ENCODE data around the gene MLLT3.
A peak's percentile ranks its signal among the peaks of the same experiment; 100 is the strongest.

Gene MLLT3

DNA sequence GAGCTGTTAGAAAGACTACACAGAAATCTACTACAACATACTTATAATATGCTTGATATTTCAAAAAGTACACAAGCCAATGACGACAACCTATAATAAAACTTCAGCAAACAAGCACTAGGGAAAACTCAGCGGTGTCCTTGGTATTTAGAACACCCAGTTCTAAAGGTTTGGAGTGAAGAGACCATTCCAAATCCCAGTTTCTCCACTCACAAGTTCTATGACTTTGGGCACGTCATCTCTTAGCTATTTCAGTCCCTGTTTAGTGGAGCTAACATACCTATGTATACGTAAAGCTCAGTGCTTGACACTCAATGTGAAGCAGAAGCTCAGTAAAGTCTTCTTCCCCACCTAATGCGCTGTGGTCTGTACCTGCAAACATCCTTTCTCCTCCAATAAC is 52.8 kb downstream of the MLLT3 start:
- no peak for DNase-seq (ENCODE audit: insufficient read length, low spot score)
- FAIRE-seq: peak; percentile 79
- TF ChIP-seq POLR2A (IDR thresholded peaks at IDR 0.05; ENCODE audit: low read depth, low read length): no peak

DNA sequence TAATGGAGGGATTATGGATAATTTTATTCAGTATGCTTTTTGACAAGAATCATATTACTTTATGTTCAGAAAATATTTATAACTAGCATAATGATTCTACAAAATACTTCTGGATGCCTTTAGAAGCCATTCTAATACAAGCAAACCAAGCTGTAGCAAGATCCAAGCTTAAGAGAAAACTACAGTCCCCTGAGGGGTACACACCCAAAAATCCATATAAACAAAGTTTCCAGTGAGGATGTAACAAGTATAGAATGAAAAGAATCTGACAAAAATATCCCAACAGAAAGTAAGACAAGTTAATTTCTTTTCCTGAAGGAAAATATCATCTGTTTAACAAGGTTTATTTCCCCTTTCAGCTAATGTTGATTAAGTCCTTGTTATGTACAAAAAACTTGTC is 53.9 kb downstream of the MLLT3 start:
- FAIRE-seq (no peak), DNase-seq (ENCODE audit: insufficient read length, low spot score) (no peak)
- TF ChIP-seq POLR2A (IDR thresholded peaks at IDR 0.05; ENCODE audit: low read depth, low read length): no peak

DNA sequence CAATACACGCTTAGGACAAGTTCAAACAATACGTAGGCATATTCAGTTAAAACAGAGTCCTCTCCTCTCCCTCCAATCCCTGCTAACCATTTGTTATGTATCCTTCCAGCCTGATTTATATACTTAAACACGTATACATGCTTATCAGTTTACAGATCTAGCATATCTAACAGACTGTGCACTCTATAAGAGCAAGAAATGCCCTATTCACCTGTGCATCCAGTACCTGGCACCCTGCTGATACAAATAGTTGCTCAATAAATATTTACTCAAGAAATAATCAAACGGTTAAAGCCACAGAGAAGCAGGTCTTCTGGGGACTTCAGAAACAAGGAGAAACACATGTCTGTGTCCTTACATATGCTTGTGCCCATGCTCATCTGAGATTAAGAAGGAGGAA is 55.9 kb downstream of the MLLT3 start:
- no peak for FAIRE-seq

DNA sequence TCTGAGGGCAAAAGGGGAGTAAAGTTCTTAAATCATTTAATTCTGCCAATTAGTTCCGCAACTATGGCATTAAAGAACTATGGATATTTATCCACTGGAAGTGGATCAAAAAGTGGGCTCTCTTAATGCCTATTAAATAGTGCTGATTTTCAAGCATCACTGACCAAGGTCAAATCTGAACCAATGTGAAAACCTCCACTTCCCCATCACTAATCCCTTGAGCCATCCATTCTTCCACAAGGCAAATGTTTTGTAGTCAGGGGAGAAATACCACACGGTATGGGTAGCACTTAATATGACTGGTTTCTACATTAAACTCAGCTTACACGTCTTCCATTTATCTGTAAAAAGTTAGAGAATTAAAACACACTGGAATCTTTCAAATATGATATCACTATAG is 57.6 kb downstream of the MLLT3 start:
- TF ChIP-seq POLR2A (IDR thresholded peaks at IDR 0.05; ENCODE audit: low read depth, low read length): no peak
- FAIRE-seq: no peak
- DNase-seq (ENCODE audit: insufficient read length, low spot score): no peak

More for the DNA sequence above, 55.9 kb downstream of the MLLT3 start:
- TF ChIP-seq POLR2A (IDR thresholded peaks at IDR 0.05; ENCODE audit: low read depth, low read length): no peak
- no peak for DNase-seq (ENCODE audit: insufficient read length, low spot score)

DNA sequence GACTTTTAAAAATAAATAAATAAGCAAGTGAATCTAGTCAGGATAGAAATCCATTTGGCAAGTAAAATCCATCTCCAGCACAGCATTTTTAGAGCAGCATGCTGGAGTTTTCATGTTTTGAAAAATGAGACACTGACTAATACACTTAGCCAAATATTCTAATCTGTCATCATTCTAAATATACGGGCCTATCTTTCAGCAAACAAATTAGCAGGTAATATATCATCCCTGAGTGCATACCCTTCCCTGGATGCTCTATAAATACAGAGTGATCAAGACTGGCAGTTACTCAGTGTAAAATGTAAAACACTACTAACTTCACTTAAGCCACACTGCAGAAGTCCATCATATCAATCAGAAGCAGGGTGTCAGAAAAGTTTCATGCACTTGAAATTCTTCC is 58.4 kb downstream of the MLLT3 start:
- no peak for FAIRE-seq
- TF ChIP-seq POLR2A (IDR thresholded peaks at IDR 0.05; ENCODE audit: low read depth, low read length): no peak
- no peak for DNase-seq (ENCODE audit: insufficient read length, low spot score)

DNA sequence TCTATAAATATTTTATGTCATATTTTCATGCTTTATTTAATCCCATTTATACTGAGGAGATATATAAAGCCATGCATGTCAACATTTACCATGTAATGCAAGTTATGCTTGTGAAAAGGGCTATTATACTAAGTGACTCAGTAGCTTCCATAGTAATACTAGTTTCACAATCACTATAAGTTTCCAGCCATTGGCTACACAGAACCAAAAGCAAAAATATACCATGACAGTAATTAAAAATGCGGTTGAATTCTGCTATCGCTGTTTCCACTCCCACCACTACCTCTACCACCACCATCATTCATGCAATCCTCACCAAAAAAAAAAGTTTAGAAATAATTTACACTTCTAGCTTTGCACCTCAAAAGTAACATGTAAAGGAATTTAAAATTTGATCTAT is 60.2 kb downstream of the MLLT3 start:
- DNase-seq (ENCODE audit: insufficient read length, low spot score): no peak
- TF ChIP-seq POLR2A (IDR thresholded peaks at IDR 0.05; ENCODE audit: low read depth, low read length): no peak
- FAIRE-seq: no peak

DNA sequence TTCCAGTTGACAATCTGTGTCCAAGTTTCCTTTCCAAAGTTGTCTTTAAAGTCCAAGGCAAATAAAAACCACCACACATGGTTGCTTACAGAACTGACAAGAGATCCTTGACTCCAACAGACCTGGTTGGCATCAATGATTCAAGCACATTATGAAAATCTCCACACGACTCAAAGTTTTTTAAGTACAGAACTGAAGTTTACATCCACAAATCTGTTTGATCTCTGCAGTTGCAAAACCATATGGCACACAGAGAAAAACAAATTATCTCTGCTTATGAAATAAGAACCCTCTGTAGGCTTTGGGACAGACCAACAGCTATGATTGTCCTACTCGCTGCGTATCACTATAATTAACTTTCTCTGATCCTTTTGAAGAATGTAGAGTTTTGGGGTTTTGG is 60.8 kb downstream of the MLLT3 start:
- DNase-seq (ENCODE audit: insufficient read length, low spot score): no peak
- no peak for FAIRE-seq
- no peak for TF ChIP-seq POLR2A (IDR thresholded peaks at IDR 0.05; ENCODE audit: low read depth, low read length)

DNA sequence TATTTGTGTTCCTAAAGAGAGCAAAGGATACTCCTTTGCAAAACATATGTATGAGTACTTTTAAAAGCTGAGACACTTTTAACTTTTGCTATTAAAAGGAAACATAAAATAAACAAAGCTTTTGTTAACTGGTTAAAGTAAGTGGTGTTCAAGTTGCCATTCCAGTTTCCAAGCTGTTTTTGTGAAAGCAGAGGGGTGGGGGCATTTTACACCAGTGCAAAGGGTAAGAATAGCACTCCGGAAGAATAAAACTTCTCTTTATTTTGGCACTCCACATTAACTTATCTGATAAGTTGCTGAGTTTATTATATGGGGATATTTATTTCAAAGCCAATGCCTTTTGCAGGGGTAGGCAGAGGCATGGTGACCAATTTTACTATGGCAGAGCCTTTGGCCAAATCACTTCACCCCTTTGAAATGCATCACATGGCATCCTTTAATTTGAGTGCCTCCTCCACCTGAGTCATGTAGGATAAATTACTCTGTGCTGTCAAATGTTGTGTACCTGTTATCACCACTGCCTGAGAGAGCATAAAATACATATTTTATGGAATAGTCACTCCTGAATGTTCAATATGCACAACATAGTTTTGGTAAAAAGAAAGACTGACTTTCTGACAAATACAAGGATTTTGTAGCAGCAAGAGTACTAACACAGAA is 62.9 kb downstream of the MLLT3 start:
- FAIRE-seq: peak; percentile 90
- TF ChIP-seq POLR2A (IDR thresholded peaks at IDR 0.05; ENCODE audit: low read depth, low read length): no peak
- no peak for DNase-seq (ENCODE audit: insufficient read length, low spot score)

DNA sequence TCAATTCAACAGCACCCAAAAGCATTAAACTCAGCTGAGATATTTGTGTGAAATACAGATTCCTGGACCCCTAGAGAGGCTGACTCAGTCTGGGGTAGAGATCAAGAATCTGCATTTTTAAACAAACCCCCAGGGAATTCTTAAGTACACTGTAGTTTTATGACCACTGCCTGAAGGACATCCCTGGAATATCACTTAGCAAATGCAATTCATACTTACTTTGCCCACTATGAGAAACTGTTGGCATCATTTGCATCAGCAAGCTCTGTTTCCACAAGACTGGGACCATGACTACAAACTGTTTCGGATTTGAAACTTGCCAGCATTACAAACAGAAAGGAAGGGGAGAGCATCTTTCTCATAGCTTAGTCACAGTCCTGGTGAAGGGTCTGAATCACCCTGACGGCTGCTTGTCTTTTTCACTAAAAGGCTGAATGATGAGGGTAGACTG is 63.7 kb downstream of the MLLT3 start:
- peak; percentile 100 for FAIRE-seq
- peak; percentile 14 for DNase-seq (ENCODE audit: insufficient read length, low spot score)
- TF ChIP-seq POLR2A (IDR thresholded peaks at IDR 0.05; ENCODE audit: low read depth, low read length): no peak

DNA sequence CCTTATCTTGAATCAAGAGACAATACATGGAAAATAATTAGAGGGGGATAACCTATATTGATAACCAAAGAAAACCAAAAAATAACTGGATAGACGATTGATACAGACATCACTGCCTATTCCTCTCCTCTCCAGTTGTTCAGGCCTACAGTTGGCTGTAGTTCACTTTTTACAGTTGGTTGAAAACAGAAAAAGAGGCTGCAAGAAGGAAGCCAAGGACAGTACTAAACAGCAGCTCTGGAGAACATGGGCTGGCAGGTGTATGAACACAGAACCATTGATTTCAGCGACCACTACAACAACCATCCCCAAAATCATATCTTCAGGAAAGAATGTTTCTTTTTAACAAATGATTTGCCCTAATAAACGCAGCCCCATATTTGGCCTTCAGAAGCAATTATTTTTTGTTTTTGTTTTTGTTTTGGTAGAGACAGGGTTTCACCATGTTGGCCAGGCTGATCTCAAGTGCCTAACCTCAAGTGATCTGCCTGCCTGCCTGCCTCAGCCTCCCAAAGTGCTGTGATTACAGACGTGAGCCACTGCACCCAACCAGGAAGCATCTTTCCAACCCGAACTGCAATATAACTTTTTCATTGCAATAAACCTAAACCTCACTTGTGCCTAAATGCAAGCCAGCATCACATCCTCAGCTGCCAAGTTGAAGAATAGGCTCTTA is 64.3 kb downstream of the MLLT3 start:
- DNase-seq (ENCODE audit: insufficient read length, low spot score) (no peak), FAIRE-seq (peak; percentile 83)
- no peak for TF ChIP-seq POLR2A (IDR thresholded peaks at IDR 0.05; ENCODE audit: low read depth, low read length)

DNA sequence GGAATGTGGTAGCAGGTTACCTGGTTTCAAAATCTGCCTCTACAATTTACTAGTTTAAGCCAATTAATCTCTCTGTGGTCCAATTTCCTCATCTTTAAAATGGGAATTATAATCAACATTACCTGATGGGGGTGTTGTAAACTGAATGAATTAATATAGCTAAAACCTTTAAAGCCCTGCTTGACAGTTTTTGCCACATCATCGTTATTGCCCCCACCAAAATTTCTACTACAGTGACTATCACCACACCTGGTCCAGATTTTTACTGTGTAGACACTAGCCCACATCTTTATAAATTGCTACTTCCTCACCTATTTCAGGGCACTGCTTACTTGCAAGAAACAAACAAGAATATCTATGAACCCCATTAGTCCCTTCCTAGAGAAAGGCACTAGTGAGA is 65.0 kb downstream of the MLLT3 start:
- no peak for TF ChIP-seq POLR2A (IDR thresholded peaks at IDR 0.05; ENCODE audit: low read depth, low read length)
- FAIRE-seq (no peak), DNase-seq (ENCODE audit: insufficient read length, low spot score) (no peak)

DNA sequence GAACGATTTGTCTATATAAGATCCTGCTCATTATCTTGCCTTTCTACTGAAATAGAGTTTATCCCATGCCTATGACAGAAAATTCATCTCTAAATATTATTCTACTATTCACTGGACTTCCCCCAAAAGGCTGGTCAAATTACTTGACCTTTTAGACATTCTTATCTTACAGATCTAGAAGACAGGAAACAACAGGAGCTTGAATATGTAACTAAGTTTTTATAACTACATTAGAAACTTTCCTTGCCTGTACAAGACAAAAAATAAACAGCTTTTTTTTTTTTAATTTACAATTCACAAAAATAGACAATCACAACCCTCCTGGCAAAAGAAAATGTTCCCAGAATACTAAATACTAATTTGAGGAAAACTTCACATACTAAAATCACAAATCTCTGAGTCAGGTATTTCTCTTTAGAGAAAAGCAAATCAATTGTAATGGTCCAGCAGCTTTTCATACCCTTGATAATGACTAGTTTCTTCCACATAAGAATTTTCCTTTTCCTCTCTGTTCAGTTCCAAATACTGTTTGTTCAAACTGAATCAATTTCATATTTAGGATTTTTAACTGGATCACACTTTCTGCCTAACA is 68.6 kb downstream of the MLLT3 start:
- TF ChIP-seq POLR2A (IDR thresholded peaks at IDR 0.05; ENCODE audit: low read depth, low read length): no peak
- DNase-seq (ENCODE audit: insufficient read length, low spot score) (no peak), FAIRE-seq (peak; percentile 43)

DNA sequence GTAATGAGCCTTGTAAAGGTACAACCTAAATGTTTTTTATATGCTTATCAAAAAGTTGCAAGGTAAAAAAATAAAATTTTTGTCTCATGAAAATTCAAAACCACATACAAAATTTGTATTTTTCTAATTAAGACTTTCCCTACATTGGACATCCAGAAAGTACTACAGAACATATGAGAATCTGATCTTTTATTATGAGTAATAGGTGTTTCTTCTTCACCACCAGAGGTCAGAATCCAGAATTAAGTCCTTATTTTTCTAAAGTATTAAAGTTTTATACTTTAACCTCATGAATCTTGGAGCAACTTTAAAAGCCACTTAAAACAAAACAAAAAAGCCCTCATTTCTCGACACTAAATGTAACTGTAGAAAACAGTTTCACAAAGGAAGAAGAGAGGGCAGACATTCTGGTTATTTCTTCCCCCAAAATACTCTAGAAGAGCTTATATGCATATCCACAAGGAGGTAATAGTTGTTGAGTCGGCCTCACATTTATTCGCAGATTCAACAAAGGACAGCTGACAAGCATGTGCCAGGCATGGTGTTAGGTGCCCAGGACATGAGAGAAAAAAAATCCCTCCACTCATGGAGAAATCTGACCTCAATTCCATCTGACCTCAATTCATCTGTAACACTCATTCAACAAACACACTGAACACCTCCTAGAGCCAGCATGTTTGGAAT is 69.3 kb downstream of the MLLT3 start:
- FAIRE-seq (peak; percentile 88), DNase-seq (ENCODE audit: insufficient read length, low spot score) (no peak)
- TF ChIP-seq POLR2A (IDR thresholded peaks at IDR 0.05; ENCODE audit: low read depth, low read length): no peak

DNA sequence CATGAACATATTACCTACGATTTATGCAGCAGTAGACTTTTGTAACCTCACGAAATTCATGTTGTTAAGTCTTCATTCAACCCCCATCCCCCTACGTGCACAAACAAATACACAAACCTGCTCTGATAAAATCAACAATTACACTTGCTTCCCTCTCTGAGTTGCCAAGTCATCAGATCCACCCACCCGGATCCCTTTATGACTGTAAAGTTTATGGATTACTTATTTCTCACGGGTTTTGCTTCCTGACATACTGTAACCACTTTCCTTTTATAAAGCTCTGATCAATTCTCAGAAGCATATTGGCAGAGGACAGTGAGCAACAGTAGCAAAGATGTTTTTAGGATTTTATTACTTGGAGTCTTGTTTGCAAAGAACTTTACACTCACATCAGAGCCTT is 70.5 kb downstream of the MLLT3 start:
- no peak for TF ChIP-seq POLR2A (IDR thresholded peaks at IDR 0.05; ENCODE audit: low read depth, low read length)
- FAIRE-seq: peak; percentile 65
- no peak for DNase-seq (ENCODE audit: insufficient read length, low spot score)

Data from H54 (cell line).